K562 (cell line): ENCODE results near the gene ARHGAP15.

ENCODE experiments used
- EHMT2 ChIP-seq: fragments of 450-650 bp; IDR thresholded peaks from 2 replicates; pipeline ENCODE4 v1.6.1; 2018; ENCODE audit warnings: antibody characterized with exemption
- JUN ChIP-seq, 2 experiments: sonication (generic) in 1 of 2; formaldehyde crosslinking in 1 of 2; IDR thresholded peaks; 2 replicates each; pipeline versions ENCODE4 v1.6.1 to v1.8.0; 2012 to 2022; ENCODE audit warnings: borderline replicate concordance in 2 of 2, mild to moderate bottlenecking in 2 of 2, improper control_type of control experiment in 1 of 2, low read depth in 1 of 2, low read length in 1 of 2, missing genetic modification reagents in 1 of 2
- LEF1 ChIP-seq: fragments of 450-650 bp; IDR thresholded peaks from 2 replicates; pipeline ENCODE4 v1.6.1; 2016; ENCODE audit warnings: mild to moderate bottlenecking
- NBN ChIP-seq: fragments of 450-650 bp; IDR thresholded peaks from 2 replicates; pipeline ENCODE4 v1.6.1; 2016; ENCODE audit warnings: low read depth, mild to moderate bottlenecking
- NRF1 ChIP-seq, 2 experiments: fragments of 450-650 bp; IDR thresholded peaks in 1 of 2; conservative IDR thresholded peaks in 1 of 2; 2 replicates each; pipeline ENCODE4 v1.6.1; 2014; ENCODE audit warnings: mild to moderate bottlenecking in 2 of 2
- POLR2A ChIP-seq: fragments of 450-650 bp; conservative IDR thresholded peaks from 2 replicates; pipeline ENCODE4 v1.6.1; 2016
- SMARCA4 ChIP-seq: fragments of 450-650 bp; IDR thresholded peaks from 2 replicates; pipeline ENCODE4 v1.6.1; 2016
- SNRNP70 ChIP-seq: fragments of 200-400 bp; formaldehyde crosslinking; optimal IDR thresholded peaks from 2 replicates; pipeline ENCODE3; 2017; ENCODE audit warnings: low read depth, low read length
- SRSF1 ChIP-seq: fragments of 200-400 bp; formaldehyde crosslinking; IDR thresholded peaks from 2 replicates; pipeline ENCODE4 v1.6.1; 2017; ENCODE audit warnings: mild to moderate bottlenecking, low read depth, low read length, moderate library complexity
- ZNF232 ChIP-seq: sonication (generic); formaldehyde crosslinking; IDR thresholded peaks from 2 replicates; pipeline ENCODE4 v1.8.0; 2022; ENCODE audit warnings: mild to moderate bottlenecking, missing genetic modification reagents
- ZNF445 ChIP-seq: fragments of 250-450 bp; sonication (Bioruptor Pico); IDR thresholded peaks from 2 replicates; pipeline ENCODE4 v1.4.0; 2020; ENCODE audit warnings: low read depth, mild to moderate bottlenecking, moderate library complexity
- TF ChIP-seq, protein P1 (sequence below), 3 experiments: IDR thresholded peaks in 2 of 3; conservative IDR thresholded peaks in 1 of 3; 2 replicates each; pipeline ENCODE4 v1.5.1; 2011 to 2012; ENCODE audit warnings: low read length in 3 of 3, mild to moderate bottlenecking in 3 of 3, control low read depth in 2 of 3, improper control_type of control experiment in 1 of 3, inconsistent platforms in 1 of 3, low read depth in 1 of 3, mixed read lengths in 1 of 3, moderate library complexity in 1 of 3; ENCODE audit not compliant: insufficient read depth in 2 of 3
- TF ChIP-seq, protein P2 (sequence below): conservative IDR thresholded peaks from 2 replicates; pipeline ENCODE4 v1.6.1; 2011; ENCODE audit warnings: low read depth, mild to moderate bottlenecking, low read length; ENCODE audit not compliant: control insufficient read depth
- TF ChIP-seq, protein P3 (sequence below): sonication (generic); formaldehyde crosslinking; IDR thresholded peaks from 2 replicates; pipeline ENCODE4 v1.9.0; 2022; ENCODE audit warnings: mild to moderate bottlenecking, missing genetic modification reagents

DNA sequence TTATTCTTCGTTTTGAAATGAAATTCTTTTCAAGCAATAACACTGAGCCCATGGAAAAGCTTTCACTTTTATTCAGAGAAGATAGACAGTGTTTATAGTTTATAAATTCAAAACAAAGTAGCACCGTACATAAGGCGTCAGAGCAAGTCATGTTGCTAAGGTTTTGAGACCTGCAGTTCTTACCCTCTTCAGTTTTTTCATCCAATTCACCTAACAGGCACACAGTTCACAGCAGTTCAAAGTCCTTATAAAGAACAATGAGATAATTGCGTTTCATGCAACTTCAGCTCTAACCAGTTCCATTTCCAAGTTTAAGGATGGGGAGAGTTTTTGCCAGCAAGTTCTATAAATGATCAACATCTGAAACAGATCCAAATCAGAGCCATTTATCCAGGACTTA is 96.7 kb downstream of the ARHGAP15 start:
- no peak for TF ChIP-seq SNRNP70
- TF ChIP-seq NRF1 (conservative IDR thresholded peaks at IDR 0.05 in 1 of 2, IDR thresholded peaks at IDR 0.05 in 1 of 2) = no peak
- TF ChIP-seq, protein P1, sequence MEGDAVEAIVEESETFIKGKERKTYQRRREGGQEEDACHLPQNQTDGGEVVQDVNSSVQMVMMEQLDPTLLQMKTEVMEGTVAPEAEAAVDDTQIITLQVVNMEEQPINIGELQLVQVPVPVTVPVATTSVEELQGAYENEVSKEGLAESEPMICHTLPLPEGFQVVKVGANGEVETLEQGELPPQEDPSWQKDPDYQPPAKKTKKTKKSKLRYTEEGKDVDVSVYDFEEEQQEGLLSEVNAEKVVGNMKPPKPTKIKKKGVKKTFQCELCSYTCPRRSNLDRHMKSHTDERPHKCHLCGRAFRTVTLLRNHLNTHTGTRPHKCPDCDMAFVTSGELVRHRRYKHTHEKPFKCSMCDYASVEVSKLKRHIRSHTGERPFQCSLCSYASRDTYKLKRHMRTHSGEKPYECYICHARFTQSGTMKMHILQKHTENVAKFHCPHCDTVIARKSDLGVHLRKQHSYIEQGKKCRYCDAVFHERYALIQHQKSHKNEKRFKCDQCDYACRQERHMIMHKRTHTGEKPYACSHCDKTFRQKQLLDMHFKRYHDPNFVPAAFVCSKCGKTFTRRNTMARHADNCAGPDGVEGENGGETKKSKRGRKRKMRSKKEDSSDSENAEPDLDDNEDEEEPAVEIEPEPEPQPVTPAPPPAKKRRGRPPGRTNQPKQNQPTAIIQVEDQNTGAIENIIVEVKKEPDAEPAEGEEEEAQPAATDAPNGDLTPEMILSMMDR (IDR thresholded peaks at IDR 0.05 in 2 of 3, conservative IDR thresholded peaks at IDR 0.05 in 1 of 3; ENCODE audit: insufficient read depth in 2 of 3, low read depth in 1 of 3, low read length in 3 of 3) = no peak
- no peak for TF ChIP-seq LEF1
- no peak for TF ChIP-seq SMARCA4
- TF ChIP-seq, protein P2, sequence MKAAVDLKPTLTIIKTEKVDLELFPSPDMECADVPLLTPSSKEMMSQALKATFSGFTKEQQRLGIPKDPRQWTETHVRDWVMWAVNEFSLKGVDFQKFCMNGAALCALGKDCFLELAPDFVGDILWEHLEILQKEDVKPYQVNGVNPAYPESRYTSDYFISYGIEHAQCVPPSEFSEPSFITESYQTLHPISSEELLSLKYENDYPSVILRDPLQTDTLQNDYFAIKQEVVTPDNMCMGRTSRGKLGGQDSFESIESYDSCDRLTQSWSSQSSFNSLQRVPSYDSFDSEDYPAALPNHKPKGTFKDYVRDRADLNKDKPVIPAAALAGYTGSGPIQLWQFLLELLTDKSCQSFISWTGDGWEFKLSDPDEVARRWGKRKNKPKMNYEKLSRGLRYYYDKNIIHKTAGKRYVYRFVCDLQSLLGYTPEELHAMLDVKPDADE = no peak
- no peak for TF ChIP-seq NBN
- TF ChIP-seq ZNF445 = no peak
- TF ChIP-seq SRSF1 = no peak
- TF ChIP-seq, protein P3, sequence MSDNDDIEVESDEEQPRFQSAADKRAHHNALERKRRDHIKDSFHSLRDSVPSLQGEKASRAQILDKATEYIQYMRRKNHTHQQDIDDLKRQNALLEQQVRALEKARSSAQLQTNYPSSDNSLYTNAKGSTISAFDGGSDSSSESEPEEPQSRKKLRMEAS (CRISPR knock-in tag) = no peak
- no peak for TF ChIP-seq POLR2A
- no peak for TF ChIP-seq EHMT2
- no peak for TF ChIP-seq JUN (IDR thresholded peaks at IDR 0.05; ENCODE audit: borderline replicate concordance, low read depth, low read length)
- no peak for TF ChIP-seq JUN (CRISPR knock-in tag; IDR thresholded peaks at IDR 0.05; ENCODE audit: borderline replicate concordance)
- no peak for TF ChIP-seq ZNF232 (CRISPR knock-in tag)
